Neural progenitor cell (in vitro differentiated cells): ENCODE data around the gene HECTD4. TPM values are rescaled to one million over a fixed set of nuclear protein-coding genes. Genes with fewer than 3 reads are reported as not detected.

Source experiments
- DNase-seq: peaks from one replicate; pipeline ENCODE4 v3.0.0-alpha.2; 2016; ENCODE audit warnings: low spot score
- H2AFZ ChIP-seq: fragments of 200-600 bp; sonication (generic); replicated peaks from 2 replicates; pipeline ENCODE4 v1.6.1; 2016; ENCODE audit warnings: antibody characterized with exemption
- H3F3A ChIP-seq: fragments of 200-600 bp; sonication (generic); 2 replicates; pipeline ENCODE4 v1.6.1; 2016; ENCODE audit warnings: antibody characterized with exemption, low read depth
- H3K27ac ChIP-seq: fragments of 200-600 bp; sonication (generic); 2 replicates; pipeline ENCODE4 v1.5.1; 2016; ENCODE audit warnings: mild to moderate bottlenecking
- H3K27me3 ChIP-seq: fragments of 200-600 bp; sonication (generic); 2 replicates; pipeline ENCODE4 v1.6.1; 2016; ENCODE audit warnings: mild to moderate bottlenecking, moderate library complexity
- H3K36me3 ChIP-seq: fragments of 200-600 bp; sonication (generic); 2 replicates; pipeline ENCODE4 v1.5.1; 2016
- H3K4me1 ChIP-seq: fragments of 200-600 bp; sonication (generic); 2 replicates; pipeline ENCODE4 v1.6.1; 2016; ENCODE audit warnings: mixed run types
- H3K4me2 ChIP-seq: fragments of 200-600 bp; sonication (generic); 2 replicates; pipeline ENCODE4 v1.6.1; 2016
- H3K4me3 ChIP-seq: fragments of 200-600 bp; sonication (generic); 2 replicates; pipeline ENCODE4 v1.5.1; 2016
- H3K79me2 ChIP-seq: fragments of 200-600 bp; sonication (generic); 2 replicates; pipeline ENCODE4 v1.6.1; 2016; ENCODE audit warnings: low read depth
- H3K9ac ChIP-seq: fragments of 200-600 bp; sonication (generic); 2 replicates; pipeline ENCODE4 v1.6.1; 2016
- H3K9me3 ChIP-seq: fragments of 200-600 bp; sonication (generic); 2 replicates; pipeline ENCODE4 v1.5.1; 2016; ENCODE audit warnings: low read depth
- H4K20me1 ChIP-seq: fragments of 200-600 bp; sonication (generic); 2 replicates; pipeline ENCODE4 v1.6.1; 2016; ENCODE audit warnings: low read depth
- H3K27ac Mint-ChIP-seq: 3 replicates; pipeline ENCODE4 v1.8.0; 2021; ENCODE audit warnings: mixed read lengths
- H3K27me3 Mint-ChIP-seq: 2 replicates; pipeline ENCODE4 v1.8.0; 2022; ENCODE audit warnings: low read depth, mild to moderate bottlenecking, inconsistent platforms, moderate library complexity, mixed read lengths; ENCODE audit not compliant: insufficient read depth
- H3K36me3 Mint-ChIP-seq: 3 replicates; pipeline ENCODE4 v1.8.0; 2021; ENCODE audit warnings: mixed read lengths
- H3K4me1 Mint-ChIP-seq: 3 replicates; pipeline ENCODE4 v1.8.0; 2021; ENCODE audit warnings: mixed read lengths
- H3K4me3 Mint-ChIP-seq: 3 replicates; pipeline ENCODE4 v1.8.0; 2021; ENCODE audit warnings: mild to moderate bottlenecking, moderate library complexity, mixed read lengths
- H3K9me3 Mint-ChIP-seq: 3 replicates; pipeline ENCODE4 v1.8.0; 2020; ENCODE audit warnings: mixed read lengths
- CTCF ChIP-seq: fragments of 200-600 bp; sonication (generic); IDR thresholded peaks from 2 replicates; pipeline ENCODE4 v1.5.1; 2017; ENCODE audit warnings: antibody characterized with exemption, mild to moderate bottlenecking
- EZH2 ChIP-seq: fragments of 200-600 bp; sonication (generic); IDR thresholded peaks from 2 replicates; pipeline ENCODE4 v1.6.1; 2017; ENCODE audit warnings: antibody characterized with exemption, mild to moderate bottlenecking, moderate library complexity
- EZH2phosphoT487 ChIP-seq: fragments of 200-600 bp; sonication (generic); IDR thresholded peaks from 2 replicates; pipeline ENCODE4 v1.6.1; 2017; ENCODE audit warnings: antibody characterized with exemption
- total RNA-seq: library from RNA; depleted of rRNA; stranded (reverse); fragments of >200 nt; gene quantifications from 2 replicates; pipeline ENCODE4 v1.2.3, GENCODE V29; 2015; ENCODE audit warnings: low replicate concordance

The HECTD4 gene
- 11.0 and 16.8 TPM in 2 replicates for total RNA-seq

GRCh38 chr12:112381883-112382796 lies at the start of gene HECTD4:
Gene HECTD4, minus strand, starts transcription at chr12:112382431. Its CDS starts 303 bp downstream, at chr12:112382128.
- peak within 1 kb of the TSS; percentile 82 for H3K4me3 ChIP-seq
- peak; percentile 99 for DNase-seq
- peaks cover 27% of the 10 kb centered on the region for H3K4me1 Mint-ChIP-seq
- H3K9me3 ChIP-seq = no peaks in the 10 kb centered on the region
- peaks cover 44% of the 10 kb centered on the region for H3K79me2 ChIP-seq
- peaks cover 2% of the 10 kb centered on the region for H3K36me3 Mint-ChIP-seq
- no peaks in the 10 kb centered on the region for H3K36me3 ChIP-seq
- peaks cover 26% of the 10 kb centered on the region for H3F3A ChIP-seq
- no peak for TF ChIP-seq CTCF
- TF ChIP-seq EZH2 = no peak
- no peak for TF ChIP-seq EZH2phosphoT487
- peaks cover 6% of the 10 kb centered on the region for H4K20me1 ChIP-seq
- peak within 1 kb of the TSS; percentile 100 for H3K4me3 Mint-ChIP-seq
- no peaks in the 10 kb centered on the region for H3K9me3 Mint-ChIP-seq
- no peaks in the 10 kb centered on the region for H3K4me1 ChIP-seq
- no peaks in the 10 kb centered on the region for H3K27me3 Mint-ChIP-seq
- no peaks in the 10 kb centered on the region for H3K27me3 ChIP-seq
- peak within 1 kb of the TSS; percentile 93 for H3K4me2 ChIP-seq
- peak within 1 kb of the TSS; percentile 51 for H3K27ac Mint-ChIP-seq
- peak within 1 kb of the TSS; percentile 70 for H2AFZ ChIP-seq
- no peak within 1 kb of the TSS for H3K27ac ChIP-seq
- H3K9ac ChIP-seq = peak within 1 kb of the TSS; percentile 57

GRCh38 chr12:112431965-112432364 lies 49.7 kb upstream of the HECTD4 start:
- H3K36me3 ChIP-seq = no peaks in the 10 kb centered on the region
- H3K9ac ChIP-seq = no peak overlapping the region
- no peak overlapping the region for H3K27ac Mint-ChIP-seq
- no peak overlapping the region for H2AFZ ChIP-seq
- no peak overlapping the region for H3K4me2 ChIP-seq
- H3F3A ChIP-seq = no peaks in the 10 kb centered on the region
- DNase-seq = no peak
- TF ChIP-seq EZH2 (no peak), CTCF (no peak), EZH2phosphoT487 (no peak)
- peaks cover 98% of the 10 kb centered on the region for H3K79me2 ChIP-seq
- H3K9me3 Mint-ChIP-seq = no peaks in the 10 kb centered on the region
- no peaks in the 10 kb centered on the region for H3K27me3 ChIP-seq
- no peaks in the 10 kb centered on the region for H3K9me3 ChIP-seq
- no peaks in the 10 kb centered on the region for H3K4me1 ChIP-seq
- H4K20me1 ChIP-seq = peaks cover 26% of the 10 kb centered on the region
- H3K4me3 Mint-ChIP-seq = no peak overlapping the region
- H3K27me3 Mint-ChIP-seq = no peaks in the 10 kb centered on the region
- peaks cover 3% of the 10 kb centered on the region for H3K36me3 Mint-ChIP-seq
- no peak overlapping the region for H3K4me3 ChIP-seq
- H3K4me1 Mint-ChIP-seq = peaks cover 3% of the 10 kb centered on the region
- H3K27ac ChIP-seq = no peak overlapping the region

GRCh38 chr12:112430929-112431328 lies 48.7 kb upstream of the HECTD4 start:
- H3K79me2 ChIP-seq = peaks cover 98% of the 10 kb centered on the region
- no peak overlapping the region for H3K27ac ChIP-seq
- TF ChIP-seq EZH2 (no peak), CTCF (no peak), EZH2phosphoT487 (no peak)

More at GRCh38 chr12:112430929-112431328, 48.7 kb upstream of the HECTD4 start:
- Mint-ChIP-seq H3K9me3 (no peaks in the 10 kb centered on the region), H3K27me3 (no peaks in the 10 kb centered on the region), H3K4me1 (no peaks in the 10 kb centered on the region), H3K27ac (no peak overlapping the region), H3K36me3 (peaks cover 3% of the 10 kb centered on the region), H3K4me3 (no peak overlapping the region)
- H2AFZ ChIP-seq = no peak overlapping the region
- no peak overlapping the region for H3K4me2 ChIP-seq
- peaks cover 24% of the 10 kb centered on the region for H4K20me1 ChIP-seq
- no peak overlapping the region for H3K9ac ChIP-seq
- H3K4me1 ChIP-seq = no peaks in the 10 kb centered on the region
- no peaks in the 10 kb centered on the region for H3F3A ChIP-seq
- no peaks in the 10 kb centered on the region for H3K9me3 ChIP-seq
- H3K36me3 ChIP-seq = no peaks in the 10 kb centered on the region
- H3K4me3 ChIP-seq = no peak overlapping the region
- no peak for DNase-seq
- no peaks in the 10 kb centered on the region for H3K27me3 ChIP-seq
